GM12878 (cell line): ENCODE measurements around the gene S100A2. TPM values are rescaled to one million over a fixed set of nuclear protein-coding genes. Genes with fewer than 3 reads are reported as not detected.
"Not testable (repeated sequence)": the region's sequence is repeated elsewhere in the genome, so short reads cannot be mapped to it uniquely, and the experiment has no call there.

ENCODE experiments used
- ATAC-seq: fragments of 200-7000 bp; cut with Tn5 transposase; 3 replicates; pipeline ENCODE4 v1.9.1; 2020; ENCODE audit warnings: mild to moderate bottlenecking, moderate library complexity
- BruUV-seq: library from RNA; stranded (reverse); fragments of 400-500 nt; replicated peaks from 2 replicates; lab custom pipeline; 2021; lab: Mats Ljungman, UMichigan
- CTCF ChIA-PET: fragments of 300-600 bp; sonication (Branson Sonifier 250); formaldehyde crosslinking; extraction: SDS; loops from one replicate; lab custom pipeline; 2021; ENCODE audit warnings: inconsistent platforms; lab: Yijun Ruan, JAX
- POLR2A ChIA-PET: fragments of 350-600 bp; formaldehyde crosslinking; extraction: SDS; loops from one replicate; lab custom pipeline; 2021; ENCODE audit warnings: inconsistent platforms; lab: Charles Lee
- RAD21 ChIA-PET: fragments of 300-600 bp; sonication (Branson Sonifier 250); formaldehyde crosslinking; loops from one replicate; lab custom pipeline; 2023; ENCODE audit warnings: antibody characterized with exemption; ENCODE audit not compliant: unreplicated experiment; lab: Charles Lee
- SMC1A ChIA-PET: fragments of 300-600 bp; sonication (Branson Sonifier 250); formaldehyde crosslinking; loops from one replicate; lab custom pipeline; 2023; ENCODE audit not compliant: unreplicated experiment, uncharacterized antibody; lab: Charles Lee
- DNase-seq: peaks from one replicate; pipeline ENCODE4 v3.0.0-alpha.2; 2011; ENCODE audit warnings: low read depth, low spot score
- FAIRE-seq: peaks from 3 replicates; lab custom pipeline; 2011; peaks lifted over from hg19 to GRCh38; lab: Jason Lieb, UNC
- H2AFZ ChIP-seq: 2 replicates; pipeline ENCODE4 v1.6.0; 2011; ENCODE audit warnings: low read depth, low read length, control low read depth; ENCODE audit not compliant: control insufficient read depth
- H3K27ac ChIP-seq: 2 replicates; pipeline ENCODE4 v1.5.1; 2011; ENCODE audit warnings: control low read depth; ENCODE audit not compliant: control insufficient read depth, insufficient read depth
- H3K27me3 ChIP-seq, 2 experiments: replicated peaks in 1 of 2; 2 replicates each; pipeline versions ENCODE4 v1.6.0 to v1.6.1; 2011; ENCODE audit warnings: low read length in 1 of 2; ENCODE audit not compliant: control insufficient read depth in 2 of 2, insufficient read depth in 2 of 2
- H3K36me3 ChIP-seq, 2 experiments: 2 replicates each; pipeline ENCODE4 v1.5.1; 2011; ENCODE audit warnings: low read length in 1 of 2; ENCODE audit not compliant: control insufficient read depth in 2 of 2, insufficient read depth in 2 of 2
- H3K4me1 ChIP-seq: 2 replicates; pipeline ENCODE4 v1.6.1; 2011; ENCODE audit warnings: mild to moderate bottlenecking, low read length, moderate library complexity, mixed read lengths; ENCODE audit not compliant: control insufficient read depth, insufficient read depth
- H3K4me2 ChIP-seq: 2 replicates; pipeline ENCODE4 v1.6.0; 2011; ENCODE audit warnings: control low read depth; ENCODE audit not compliant: control insufficient read depth, insufficient read depth
- H3K4me3 ChIP-seq: fragments of 200-600 bp; sonication (generic); 2 replicates; pipeline ENCODE4 v1.5.1; 2016
- H3K79me2 ChIP-seq: 2 replicates; pipeline ENCODE4 v1.6.0; 2011; ENCODE audit warnings: low read length; ENCODE audit not compliant: control insufficient read depth, insufficient read depth
- H3K9ac ChIP-seq: 2 replicates; pipeline ENCODE4 v1.8.0; 2011; ENCODE audit warnings: low read length, control low read depth, mixed read lengths; ENCODE audit not compliant: control insufficient read depth, insufficient read depth
- H3K9me3 ChIP-seq: replicated peaks from 3 replicates; pipeline ENCODE4 v1.5.1; 2011; ENCODE audit warnings: mild to moderate bottlenecking, low read length; ENCODE audit not compliant: control insufficient read depth, insufficient read depth
- H4K20me1 ChIP-seq: 2 replicates; pipeline ENCODE4 v1.6.0; 2011; ENCODE audit not compliant: control insufficient read depth, insufficient read depth
- POLR2A ChIP-seq: IDR thresholded peaks from 2 replicates; pipeline ENCODE4 v1.6.1; 2011; ENCODE audit warnings: low read depth, mild to moderate bottlenecking, low read length
- SPI1 ChIP-seq: IDR thresholded peaks from 2 replicates; pipeline ENCODE4 v1.6.1; 2011; ENCODE audit warnings: low read depth, mild to moderate bottlenecking, low read length, moderate library complexity, borderline replicate concordance; ENCODE audit not compliant: insufficient read depth
- WGBS: methylation state at CpG from one replicate; pipeline ENCODE4 v1.1.6; 2016; ENCODE audit warnings: low lambda C conversion rate; ENCODE audit not compliant: insufficient replicate concordance, insufficient coverage; ENCODE audit errors: missing lambda C conversion rate; 5-methylcytosine and 5-hydroxymethylcytosine counted together
- in situ Hi-C: fragments of 300-500 bp; cut with MboI; formaldehyde crosslinking; loops from 9 replicates; pipeline ENCODE4 v1.14.3; 2018; ENCODE audit warnings: mixed read lengths
- intact Hi-C: fragments of 100-400 bp; cut with micrococcal nuclease; formaldehyde crosslinking; loops from one replicate; pipeline ENCODE4 v1.14.2; 2022; ENCODE audit not compliant: unreplicated experiment
- polyA plus RNA-seq, 11 experiments: library from polyadenylated mRNA; depleted of rRNA in 4 of 11; unstranded in 6 of 11; stranded (reverse) in 5 of 11; fragments of >200 nt; fragmentation: Nextera tagmentation in 4 of 11; fragmentation: Illumina TruSeq in 1 of 11; extraction: Ambion mirVana in 4 of 11; extraction: Trizol in 1 of 11; gene quantifications; 1 replicate in 1 of 11; 2 replicates in 10 of 11; pipeline versions ENCODE4 v1.2.1 to v1.2.3, GENCODE V29; 2011 to 2016; ENCODE audit warnings: inconsistent platforms in 2 of 11, missing spikeins in 2 of 11, low read depth in 1 of 11
- total RNA-seq, 4 experiments: library from RNA; depleted of rRNA in 3 of 4; stranded (reverse); fragments of >200 nt in 3 of 4; fragmentation: Illumina TruSeq in 1 of 4; extraction: Trizol in 1 of 4; gene quantifications; 2 replicates each; pipeline versions ENCODE4 v1.2.1 to v1.2.3, GENCODE V29; 2013 to 2021

Gene S100A2
- total and polyA plus RNA-seq, 10 of the 15 experiments (the other 5 are each of a cell fraction or from before 2014, with no cell fraction given), result 0.11 to 1.5 (median 0.59) TPM; not detected in 2

DNA sequence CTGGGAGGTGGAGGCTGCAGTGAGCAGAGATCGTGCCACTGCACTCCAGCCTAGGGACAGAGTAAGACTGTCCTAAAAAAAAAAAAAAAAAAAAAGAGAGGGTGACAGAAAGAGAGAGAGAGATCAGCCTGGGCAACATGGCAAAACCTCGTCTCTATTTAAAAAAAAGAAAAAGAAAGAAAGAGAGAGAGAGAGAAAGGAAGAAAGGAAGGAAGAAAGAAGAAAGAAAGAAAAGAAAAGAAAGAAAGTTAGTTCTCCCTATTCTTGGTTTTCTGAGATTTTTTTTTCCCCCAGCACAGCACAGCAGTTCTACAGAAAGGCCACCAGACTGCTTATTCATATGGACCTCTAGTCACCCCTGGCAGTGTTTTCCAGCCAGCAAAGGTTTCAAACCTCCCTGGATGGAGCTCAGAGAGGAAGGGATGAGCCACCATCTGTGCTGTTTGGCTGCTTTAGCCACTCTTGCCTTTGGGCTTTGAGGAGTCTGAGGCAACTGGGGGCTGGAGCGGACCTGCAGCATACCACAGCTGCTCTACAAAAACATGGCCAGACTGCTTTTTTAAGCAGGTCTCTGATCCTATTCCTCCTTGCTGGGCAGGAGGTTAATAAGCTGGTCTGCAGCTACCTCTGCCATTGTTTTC lies 40.4 kb downstream of the S100A2 start:
- ChIA-PET POLR2A (interaction anchor here (2.4 kb wide), 1 partner anchor 10 kb away, joined by 7 read pairs; the partner anchor contains the start of gene S100A6), CTCF (interaction anchor here (1.1 to 4.2 kb wide), 7 partner anchors 10 to 173 kb away, joined by 4 to 22 read pairs (median 5); no protein-coding TSS in a partner anchor), SMC1A (interaction anchor here (0.7 to 1.3 kb wide), 4 partner anchors 10 to 94 kb away, joined by 3 to 4 read pairs (median 4); partner anchors contain the start of gene S100A6), RAD21 (no interaction called here)
- intact Hi-C loops, result no loop called here
- ATAC-seq (no peak), FAIRE-seq (no peak), DNase-seq (no peak)
- no peak overlapping the region for H2AFZ ChIP-seq
- in situ Hi-C loops, result no loop called here
- no peaks in the 10 kb centered on the region for H4K20me1 ChIP-seq
- 0 out of 4 replicates have a peak, but pooled peaks cover 0 to 3% of the 10 kb centered on the region in 2 experiments for H3K27me3 ChIP-seq
- no peaks in the 10 kb centered on the region for H3K36me3 ChIP-seq
- no peak for TF ChIP-seq SPI1
- no peak for TF ChIP-seq POLR2A
- H3K9me3 ChIP-seq, result no peaks in the 10 kb centered on the region
- BruUV-seq, result no TSS peak
- no peaks in the 10 kb centered on the region for H3K79me2 ChIP-seq
- H3K4me3 ChIP-seq, result no peak overlapping the region
- H3K9ac ChIP-seq, result no peak overlapping the region
- H3K4me1 ChIP-seq, result no peaks in the 10 kb centered on the region
- no peak overlapping the region for H3K4me2 ChIP-seq
- no peak overlapping the region for H3K27ac ChIP-seq
- 31% methylated on average over 3 of the region's 3 CpGs for WGBS

DNA sequence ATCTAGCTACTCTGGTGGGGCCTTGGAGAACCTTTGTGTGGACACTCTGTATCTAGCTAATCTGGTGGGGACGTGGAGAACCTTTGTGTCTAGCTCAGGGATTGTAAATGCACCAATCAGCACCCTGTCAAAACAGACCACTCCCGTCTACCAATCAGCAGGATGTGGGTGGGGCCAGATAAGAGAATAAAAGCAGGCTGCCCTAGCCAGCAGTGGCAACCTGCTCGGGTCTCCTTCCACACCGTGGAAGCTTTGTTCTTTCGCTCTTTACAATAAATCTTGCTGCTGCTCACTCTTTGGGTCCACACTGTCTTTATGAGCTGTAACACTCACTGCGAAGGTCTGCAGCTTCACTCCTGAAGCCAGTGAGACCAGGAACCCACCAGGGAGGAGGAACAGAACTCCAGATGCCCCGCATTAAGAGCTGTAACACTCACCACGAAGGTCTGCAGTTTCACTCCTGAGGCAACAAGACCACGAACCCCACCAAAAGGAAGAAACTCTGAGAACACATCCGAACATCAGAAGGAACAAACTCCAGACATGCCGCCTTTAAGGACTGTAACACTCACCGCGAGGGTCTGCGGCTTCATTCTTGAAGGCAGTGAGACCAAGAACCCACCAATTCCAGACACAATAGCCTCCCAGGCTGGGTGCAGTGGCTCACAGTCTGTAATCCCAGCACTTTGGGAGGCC lies 43.1 kb downstream of the S100A2 start:
- H3K79me2 ChIP-seq, H3K9ac ChIP-seq, ATAC-seq, in situ Hi-C loops, H3K4me2 ChIP-seq, DNase-seq, H2AFZ ChIP-seq, POLR2A ChIA-PET, H3K36me3 ChIP-seq, H3K27me3 ChIP-seq, BruUV-seq, H3K27ac ChIP-seq, FAIRE-seq, H4K20me1 ChIP-seq, intact Hi-C loops, H3K9me3 ChIP-seq, H3K4me1 ChIP-seq, H3K4me3 ChIP-seq: not testable (repeated sequence)
- RAD21 ChIA-PET, result interaction anchor here (1.3 kb wide), 1 partner anchor 11 kb away, joined by 3 read pairs; no protein-coding TSS in a partner anchor
- SMC1A ChIA-PET, result interaction anchor here (0.6 kb wide), 1 partner anchor 19 kb away, joined by 3 read pairs; no protein-coding TSS in a partner anchor
- WGBS, result 55% methylated on average over 14 of the region's 14 CpGs
- CTCF ChIA-PET, result interaction anchor here (1.2 to 1.4 kb wide), 3 partner anchors 9 to 167 kb away, joined by 3 to 4 read pairs (median 3); no protein-coding TSS in a partner anchor

DNA sequence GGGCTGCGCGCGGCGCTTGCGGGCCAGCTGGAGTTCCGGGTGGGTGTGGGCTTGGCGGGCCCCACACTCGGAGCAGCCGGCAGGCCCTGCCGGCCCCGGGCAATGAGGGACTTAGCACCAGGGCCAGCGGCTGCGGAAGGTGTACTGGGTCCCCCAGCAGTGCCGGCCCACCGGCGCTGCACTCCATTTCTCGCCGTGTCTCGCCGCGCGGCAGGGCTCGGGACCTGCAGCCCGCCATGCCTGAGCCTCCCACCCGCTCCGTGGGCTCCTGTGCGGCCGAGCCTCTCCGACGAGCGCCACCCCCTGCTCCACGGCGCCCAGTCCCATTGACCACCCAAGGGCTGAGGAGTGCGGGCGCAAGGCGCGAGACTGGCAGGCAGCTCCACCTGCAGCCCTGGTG lies 43.8 kb downstream of the S100A2 start:
- in situ Hi-C loops, H3K27ac ChIP-seq, H3K79me2 ChIP-seq, H4K20me1 ChIP-seq, H3K4me1 ChIP-seq, H2AFZ ChIP-seq, ATAC-seq, BruUV-seq, H3K36me3 ChIP-seq, DNase-seq, intact Hi-C loops, FAIRE-seq, H3K4me2 ChIP-seq, H3K9ac ChIP-seq, H3K9me3 ChIP-seq, H3K27me3 ChIP-seq, RAD21 ChIA-PET, POLR2A ChIA-PET, H3K4me3 ChIP-seq: not testable (repeated sequence)
- CTCF ChIA-PET, result interaction anchor here (1.2 to 1.7 kb wide), 5 partner anchors 11 to 166 kb away, joined by 3 to 8 read pairs (median 4); partner anchors contain the start of gene S100A2
- WGBS, result 86% methylated on average over 29 of the region's 37 CpGs
- SMC1A ChIA-PET, result interaction anchor here (1.0 to 2.8 kb wide), 3 partner anchors 10 to 14 kb away, joined by 3 to 17 read pairs (median 10); no protein-coding TSS in a partner anchor
